HG03097 (cell line): ENCODE data around the gene DPP9.
A peak's percentile ranks its signal among the peaks of the same experiment; 100 is the strongest.
"Not testable (repeated sequence)": the region's sequence is repeated elsewhere in the genome, so short reads cannot be mapped to it uniquely, and the experiment has no call there.

ENCODE experiments used
- ATAC-seq: cut with Tn5 transposase; IDR thresholded peaks from one replicate; pipeline ENCODE4 v1.9.1; 2021; ENCODE audit not compliant: unreplicated experiment, low FRiP score

Gene DPP9

GRCh38 chr19:4723595-4724514 lies at the start of gene DPP9:
DPP9 (minus strand) TSS chr19:4723842; CDS start chr19:4719906, 3,936 bp downstream.
- ATAC-seq, result peak; percentile 93

- ATAC-seq, result no peak
These were observed 49.5 kb upstream of the DPP9 start for GRCh38 chr19:4773047-4773640.

GRCh38 chr19:4772566-4772965 lies 48.9 kb upstream of the DPP9 start:
- ATAC-seq, result no peak

- no peak for ATAC-seq
These were observed 45.5 kb upstream of the DPP9 start for GRCh38 chr19:4768934-4769777.

GRCh38 chr19:4764393-4764660 lies 40.7 kb upstream of the DPP9 start:
- no peak for ATAC-seq

- no peak for ATAC-seq
These were observed 39.4 kb upstream of the DPP9 start for GRCh38 chr19:4763021-4763420.

- no peak for ATAC-seq
These were observed 36.6 kb upstream of the DPP9 start for GRCh38 chr19:4760285-4760650.

GRCh38 chr19:4759388-4760284 lies 36.0 kb upstream of the DPP9 start:
- ATAC-seq, result no peak

GRCh38 chr19:4758659-4759058 lies 35.0 kb upstream of the DPP9 start:
- ATAC-seq, result no peak

GRCh38 chr19:4758082-4758481 lies 34.4 kb upstream of the DPP9 start:
- ATAC-seq, result no peak

- no peak for ATAC-seq
These were observed 31.8 kb upstream of the DPP9 start for GRCh38 chr19:4755459-4755858.

GRCh38 chr19:4754248-4754647 lies 30.6 kb upstream of the DPP9 start:
- no peak for ATAC-seq

- ATAC-seq, result no peak
These were observed 26.4 kb upstream of the DPP9 start for GRCh38 chr19:4749870-4750590.

GRCh38 chr19:4748589-4748988 lies 24.9 kb upstream of the DPP9 start:
- ATAC-seq, result no peak

GRCh38 chr19:4748185-4748584 lies 24.5 kb upstream of the DPP9 start:
- no peak for ATAC-seq

- no peak for ATAC-seq
These were observed 22.3 kb upstream of the DPP9 start for GRCh38 chr19:4745986-4746385.

GRCh38 chr19:4745175-4745574 lies 21.5 kb upstream of the DPP9 start:
- ATAC-seq, result not testable (repeated sequence)

- no peak for ATAC-seq
These were observed 21.0 kb upstream of the DPP9 start for GRCh38 chr19:4744451-4745174.
